Mesodermal cell (in vitro differentiated cells): ENCODE results near the gene ZNF654.

Source experiments
- H3K27ac ChIP-seq: 2 replicates; pipeline ENCODE4 v1.7.0; 2013; ENCODE audit warnings: mild to moderate bottlenecking, low read depth, low read length, moderate library complexity; ENCODE audit not compliant: severe bottlenecking
- H3K36me3 ChIP-seq: 2 replicates; pipeline ENCODE4 v1.7.1; 2013; ENCODE audit warnings: mild to moderate bottlenecking, low read length, moderate library complexity; ENCODE audit not compliant: control insufficient read depth, insufficient read depth
- H3K4me1 ChIP-seq: one replicate; pipeline ENCODE4 v1.7.1; 2013; ENCODE audit warnings: mild to moderate bottlenecking, low read length; ENCODE audit not compliant: insufficient read depth, control insufficient read depth, poor library complexity, severe bottlenecking
- H3K4me3 ChIP-seq: 2 replicates; pipeline ENCODE4 v1.7.0; 2013; ENCODE audit warnings: low read length, control low read depth, mild to moderate bottlenecking; ENCODE audit not compliant: insufficient read depth, poor library complexity, severe bottlenecking; ENCODE audit errors: extremely low read depth
- H3K9me3 ChIP-seq: 2 replicates; pipeline ENCODE4 v1.7.1; 2013; ENCODE audit warnings: mild to moderate bottlenecking, low read length, moderate library complexity; ENCODE audit not compliant: control insufficient read depth
- WGBS, 2 experiments: methylation state at CpG; one replicate each; pipeline ENCODE4 v1.1.5; 2013; ENCODE audit warnings: missing lambda C conversion rate in 2 of 2; ENCODE audit not compliant: insufficient coverage in 2 of 2; 5-methylcytosine and 5-hydroxymethylcytosine counted together

The ZNF654 gene

DNA sequence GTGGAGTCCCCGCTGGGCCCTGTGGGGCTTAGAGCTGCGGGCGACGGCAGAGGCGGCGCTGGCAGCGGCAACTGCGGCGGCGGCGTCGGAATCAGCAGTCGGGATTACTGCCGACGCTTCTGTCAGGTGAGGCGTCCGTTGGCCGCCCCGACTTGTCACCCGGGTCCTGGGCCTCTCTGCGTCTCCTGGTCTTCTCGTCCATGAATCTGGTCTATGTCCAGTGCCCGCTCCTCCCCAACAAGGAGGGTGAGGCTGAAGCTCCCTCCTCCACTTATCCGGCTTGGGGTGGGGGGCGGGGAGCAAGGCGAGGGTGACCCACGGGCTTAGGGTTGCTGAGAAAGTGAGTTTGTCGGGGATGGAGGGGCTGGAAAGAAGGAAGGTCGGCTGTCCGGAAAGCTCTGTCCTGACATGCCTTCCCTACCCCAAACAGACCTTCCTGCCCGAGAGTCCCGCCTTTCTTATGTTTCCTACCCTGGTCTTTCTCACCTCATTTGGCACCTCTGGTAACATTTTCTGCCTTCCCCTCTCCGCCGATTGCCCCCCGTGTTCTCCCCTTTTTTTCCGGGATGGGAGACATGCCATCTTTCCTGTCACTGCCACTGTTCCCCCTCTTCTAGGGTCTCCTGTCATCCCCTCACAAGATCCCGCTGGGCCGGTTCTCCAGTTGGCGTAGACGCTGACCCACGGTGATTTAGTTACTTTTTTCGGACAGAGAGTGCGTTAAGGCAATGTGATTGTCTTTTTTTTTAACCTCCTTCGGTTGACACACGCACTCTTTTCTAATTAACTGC is 520 bp downstream of the ZNF654 start:
- Histone ChIP-seq H3K36me3 (peaks cover 21% of the 10 kb centered on the region), H3K9me3 (no peaks in the 10 kb centered on the region), H3K4me1 (peaks cover 6% of the 10 kb centered on the region), H3K27ac (peak overlapping the region; percentile 84), H3K4me3 (peak overlapping the region; percentile 91)
- 0% methylated on average over 21 to 29 of the region's 45 CpGs for WGBS, 2 experiments

DNA sequence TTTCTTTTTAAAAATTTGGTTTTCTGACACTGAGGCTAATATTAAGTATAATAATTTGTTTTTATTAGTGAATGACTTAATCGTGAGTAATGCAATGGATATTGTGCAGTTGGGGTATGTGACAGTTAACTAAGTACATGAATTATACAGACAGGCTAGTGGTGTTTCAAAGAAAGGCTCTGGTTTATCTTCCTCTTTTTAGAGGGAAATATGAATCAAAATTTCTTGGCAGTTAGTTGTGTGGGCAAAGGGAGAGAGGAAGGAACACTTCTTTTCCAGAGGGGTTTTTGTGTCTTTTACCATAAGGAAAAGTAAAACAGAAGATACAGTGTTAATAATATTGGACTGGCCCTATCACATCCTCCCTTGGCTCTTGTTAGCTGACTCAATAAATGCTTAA is 2.7 kb downstream of the ZNF654 start:
- Histone ChIP-seq H3K4me1 (peaks cover 6% of the 10 kb centered on the region), H3K4me3 (no peak overlapping the region), H3K36me3 (peaks cover 11% of the 10 kb centered on the region), H3K9me3 (no peaks in the 10 kb centered on the region), H3K27ac (no peak overlapping the region)
- 57% methylated on average over 1 of the region's 1 CpG; no CpG with 5 or more reads in 1 of the 2 experiments for WGBS, 2 experiments

DNA sequence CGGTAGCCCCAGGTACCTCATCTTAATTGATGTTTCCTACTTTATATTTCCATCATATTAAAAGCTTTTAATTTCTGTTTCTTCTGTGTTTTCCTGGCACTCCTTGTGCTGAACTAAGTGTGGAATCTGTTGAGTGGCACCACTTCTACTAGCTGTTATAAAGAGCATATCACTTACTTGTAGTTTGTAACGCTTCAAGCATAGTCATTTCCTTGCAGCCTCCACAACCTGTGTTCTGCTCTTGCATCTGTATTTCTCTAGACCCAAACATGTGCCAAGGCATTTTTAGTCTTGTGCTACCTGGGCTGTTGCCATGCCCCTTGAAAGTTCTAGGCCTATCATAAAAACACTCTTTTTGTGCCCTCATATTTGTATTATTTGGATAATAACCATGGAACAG is 16.0 kb downstream of the ZNF654 start:
- H3K4me1 ChIP-seq: no peaks in the 10 kb centered on the region
- no peak overlapping the region for H3K4me3 ChIP-seq
- H3K36me3 ChIP-seq: no peaks in the 10 kb centered on the region
- H3K9me3 ChIP-seq: no peaks in the 10 kb centered on the region
- peak overlapping the region; percentile 23 for H3K27ac ChIP-seq
- WGBS, 2 experiments: 100% methylated on average over 1 of the region's 2 CpGs

DNA sequence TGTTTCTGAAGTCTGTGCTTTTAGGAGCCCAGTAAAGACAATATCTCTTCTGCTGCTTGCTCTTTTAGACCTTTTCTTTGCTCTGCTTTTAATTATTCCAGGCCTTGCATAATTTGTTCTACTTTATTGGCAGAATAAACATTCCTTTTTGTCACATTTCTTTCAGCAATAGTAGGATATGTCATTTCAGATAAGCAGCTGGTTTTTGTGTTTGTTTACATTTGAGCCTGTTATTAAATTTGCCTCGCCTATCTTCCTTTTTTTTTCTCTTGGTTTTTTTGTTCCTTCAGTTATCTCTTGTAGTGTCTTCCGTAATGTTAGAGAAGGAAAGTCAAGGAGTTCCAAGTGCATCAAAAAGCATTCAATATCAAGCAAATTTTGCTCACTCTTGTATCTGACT is 16.4 kb downstream of the ZNF654 start:
- no peaks in the 10 kb centered on the region for H3K9me3 ChIP-seq
- peak overlapping the region; percentile 23 for H3K27ac ChIP-seq
- no peaks in the 10 kb centered on the region for H3K36me3 ChIP-seq
- H3K4me1 ChIP-seq: no peaks in the 10 kb centered on the region
- 100% methylated on average over 1 of the region's 2 CpGs; no CpG with 5 or more reads in 1 of the 2 experiments for WGBS, 2 experiments
- H3K4me3 ChIP-seq: no peak overlapping the region

GRCh38 chr3:88076712-88077111 is 17.7 kb downstream of the ZNF654 start:
- H3K27ac ChIP-seq: no peak overlapping the region
- WGBS, 2 experiments: no CpG with 5 or more reads among the region's 1 CpG

DNA sequence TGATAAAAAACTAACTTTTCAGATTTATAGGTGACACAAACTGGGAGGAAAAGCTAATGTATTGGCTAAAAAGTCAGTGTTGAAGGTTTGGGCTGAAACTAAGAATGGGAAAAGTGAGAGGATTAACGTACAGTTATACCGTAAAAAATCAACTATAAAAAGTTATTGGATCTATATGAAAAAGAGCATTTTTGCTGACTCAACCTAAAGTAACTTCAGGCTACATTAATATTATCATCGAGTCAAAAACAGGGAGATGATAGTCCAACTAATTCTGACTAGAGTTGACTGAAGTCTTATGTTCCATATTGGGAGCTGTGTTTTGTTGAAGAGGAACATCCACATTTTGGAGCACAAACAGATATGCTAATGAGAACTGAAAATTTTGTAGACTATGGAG is 19.9 kb downstream of the ZNF654 start:
- H3K4me1 ChIP-seq: no peaks in the 10 kb centered on the region
- H3K4me3 ChIP-seq: no peak overlapping the region
- H3K27ac ChIP-seq: no peak overlapping the region
- H3K36me3 ChIP-seq: no peaks in the 10 kb centered on the region
- H3K9me3 ChIP-seq: no peaks in the 10 kb centered on the region
- no CpG with 5 or more reads among the region's 3 CpGs for WGBS, 2 experiments

More at GRCh38 chr3:88076712-88077111, 17.7 kb downstream of the ZNF654 start:
- no peaks in the 10 kb centered on the region for H3K9me3 ChIP-seq
- H3K4me3 ChIP-seq: no peak overlapping the region
- no peaks in the 10 kb centered on the region for H3K36me3 ChIP-seq
- no peaks in the 10 kb centered on the region for H3K4me1 ChIP-seq

DNA sequence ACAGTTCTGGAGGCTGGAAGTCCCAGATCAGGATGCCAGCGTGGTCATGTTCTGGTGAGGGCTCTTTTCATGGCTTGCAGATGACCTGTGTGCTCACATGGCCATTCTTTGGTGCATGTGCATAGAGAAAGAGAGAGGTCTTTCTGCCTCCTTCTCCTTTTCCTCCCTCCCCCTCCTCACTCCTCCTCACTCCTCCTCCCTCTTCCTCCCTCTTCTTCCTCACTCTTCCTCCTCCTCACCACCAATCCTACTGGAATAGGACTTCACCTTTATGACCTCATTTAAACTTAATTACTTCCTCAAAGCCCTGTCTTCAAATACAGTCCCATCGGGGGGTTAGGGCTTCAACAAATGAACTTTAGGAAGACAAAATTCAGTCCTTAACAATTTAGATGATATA is 23.8 kb downstream of the ZNF654 start:
- Histone ChIP-seq H3K9me3 (no peaks in the 10 kb centered on the region), H3K27ac (no peak overlapping the region), H3K4me1 (no peaks in the 10 kb centered on the region), H3K36me3 (peaks cover 14% of the 10 kb centered on the region), H3K4me3 (no peak overlapping the region)
- WGBS, 2 experiments: 100% methylated on average over 1 of the region's 2 CpGs; no CpG with 5 or more reads in 1 of the 2 experiments

- Histone ChIP-seq H3K36me3 (peaks cover 21% of the 10 kb centered on the region), H3K9me3 (no peaks in the 10 kb centered on the region), H3K4me1 (no peaks in the 10 kb centered on the region), H3K27ac (peak overlapping the region; percentile 29), H3K4me3 (no peak overlapping the region)
- 100% methylated on average over 1 to 2 of the region's 2 CpGs for WGBS, 2 experiments
Measured at GRCh38 chr3:88084097-88084501, 25.0 kb downstream of the ZNF654 start.

GRCh38 chr3:88090681-88091080 is 31.6 kb downstream of the ZNF654 start:
- WGBS, 2 experiments: 0% methylated on average over 1 of the region's 4 CpGs; no CpG with 5 or more reads in 1 of the 2 experiments
- Histone ChIP-seq H3K27ac (no peak overlapping the region), H3K4me1 (no peaks in the 10 kb centered on the region), H3K36me3 (peaks cover 47% of the 10 kb centered on the region), H3K9me3 (peaks cover 6% of the 10 kb centered on the region), H3K4me3 (no peak overlapping the region)

GRCh38 chr3:88092270-88092669 is 33.2 kb downstream of the ZNF654 start:
- H3K4me1 ChIP-seq: no peaks in the 10 kb centered on the region
- H3K27ac ChIP-seq: no peak overlapping the region
- H3K9me3 ChIP-seq: peaks cover 6% of the 10 kb centered on the region
- H3K36me3 ChIP-seq: peaks cover 43% of the 10 kb centered on the region
- no peak overlapping the region for H3K4me3 ChIP-seq

DNA sequence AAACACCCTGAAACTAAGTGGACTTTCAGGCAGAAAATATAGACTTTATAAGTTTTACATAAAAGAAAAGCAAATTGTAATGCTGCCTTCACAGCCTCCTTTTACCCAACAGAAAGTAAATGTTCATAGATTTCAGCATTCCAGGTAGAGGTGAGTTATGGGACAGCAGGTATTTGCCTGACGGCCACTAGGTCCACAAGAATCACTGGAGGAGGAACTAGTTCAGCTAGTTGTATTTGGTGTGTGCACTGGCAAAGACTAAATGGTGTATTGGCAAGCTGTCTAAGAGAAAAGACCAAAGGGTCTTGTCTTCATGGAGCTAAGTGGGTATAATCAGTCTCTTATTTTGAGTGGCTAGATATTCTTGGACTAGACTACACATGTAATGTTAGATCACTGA is 34.2 kb downstream of the ZNF654 start:
- Histone ChIP-seq H3K9me3 (peaks cover 6% of the 10 kb centered on the region), H3K4me3 (no peak overlapping the region), H3K4me1 (no peaks in the 10 kb centered on the region), H3K27ac (no peak overlapping the region), H3K36me3 (peaks cover 34% of the 10 kb centered on the region)
- WGBS, 2 experiments: 71 to 89% methylated on average over 1 of the region's 1 CpG
